ENCODE results near the gene APBB2. TPM values are rescaled to one million over a fixed set of nuclear protein-coding genes. Genes with fewer than 3 reads are reported as not detected.
"Not testable (repeated sequence)": the region's sequence is repeated elsewhere in the genome, so short reads cannot be mapped to it uniquely, and the experiment has no call there.

The APBB2 gene
- polyA plus RNA-seq, 3 donors from 2014 or later = not detected

DNA sequence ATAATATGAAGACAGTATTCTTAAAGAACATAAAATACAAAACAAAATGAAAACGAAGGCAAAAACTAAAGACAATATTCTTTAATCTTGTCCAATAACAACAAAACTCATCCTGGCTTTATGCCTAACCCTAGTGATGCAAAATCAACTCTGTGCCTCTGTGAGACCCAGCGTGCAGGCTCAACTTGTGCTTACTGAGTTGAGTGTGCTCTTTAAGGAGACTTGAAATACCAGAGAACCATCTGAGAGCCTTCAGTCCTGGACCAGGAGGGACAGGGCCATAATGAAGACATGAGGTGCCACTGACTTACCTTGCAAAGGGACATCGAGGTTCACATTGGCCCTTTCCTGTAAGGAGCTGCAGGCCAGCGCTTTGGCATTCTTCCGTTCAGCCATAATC, 387.5 kb downstream of the APBB2 start:
- no peaks in the 10 kb centered on the region for H3K9me3 Mint-ChIP-seq
- no peak for DNase-seq
- H3K27ac Mint-ChIP-seq = no peak overlapping the region

DNA sequence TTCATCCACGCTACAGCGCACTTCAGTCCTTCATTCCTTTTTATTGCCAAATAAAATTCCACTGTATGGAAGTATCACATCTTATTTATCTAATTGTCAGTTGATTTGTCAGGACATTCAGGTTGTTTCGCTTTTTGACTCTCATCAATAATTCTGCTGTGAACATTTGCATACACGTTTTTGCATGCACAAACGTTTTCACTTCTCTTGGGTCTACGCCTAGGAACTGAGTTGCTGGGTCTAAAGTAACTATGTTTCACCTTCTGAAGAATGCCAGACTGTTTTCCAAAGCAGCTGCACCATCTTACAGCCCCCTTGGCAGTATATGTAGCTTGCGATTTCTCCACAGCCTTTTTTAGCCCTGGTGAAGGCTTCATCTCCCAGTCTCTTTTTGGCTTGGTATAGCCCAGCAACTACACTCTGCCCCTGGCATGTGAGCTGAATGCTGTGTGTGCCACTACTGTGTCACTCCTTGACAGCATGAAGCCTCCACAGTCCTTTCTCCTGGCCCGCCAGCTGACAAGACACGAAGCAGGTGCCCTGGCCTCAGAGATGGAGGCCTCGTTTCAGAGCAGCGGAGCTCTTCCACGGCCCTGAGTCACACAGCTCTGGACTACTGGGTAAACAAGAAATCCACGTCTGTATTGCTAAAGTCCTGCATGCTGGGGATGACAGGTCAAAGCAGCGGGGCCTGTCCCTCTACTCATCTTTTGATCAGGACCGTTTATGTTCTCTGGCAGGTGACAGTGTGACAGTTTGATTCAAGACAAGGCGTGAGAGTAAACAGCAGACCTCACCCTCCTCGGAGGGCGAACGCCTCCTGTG, 389.1 kb downstream of the APBB2 start:
- Mint-ChIP-seq H3K36me3 (no peaks in the 10 kb centered on the region), H3K9me3 (no peaks in the 10 kb centered on the region), H3K27ac (peak overlapping the region in 1 of 6 donors; percentile 37), H3K27me3 (ENCODE audit: low read depth in 3 of 3) (peaks cover 0 to 4% (median 2%) of the 10 kb centered on the region in 3 donors), H3K4me1 (no peaks in the 10 kb centered on the region), H3K4me3 (no peak overlapping the region)
- DNase-seq = no peak

More for the DNA sequence above, 387.5 kb downstream of the APBB2 start:
- Mint-ChIP-seq H3K4me1 (no peaks in the 10 kb centered on the region), H3K4me3 (no peak overlapping the region), H3K36me3 (no peaks in the 10 kb centered on the region), H3K27me3 (ENCODE audit: low read depth in 3 of 3) (peaks cover 0 to 4% (median 2%) of the 10 kb centered on the region in 3 donors)

DNA sequence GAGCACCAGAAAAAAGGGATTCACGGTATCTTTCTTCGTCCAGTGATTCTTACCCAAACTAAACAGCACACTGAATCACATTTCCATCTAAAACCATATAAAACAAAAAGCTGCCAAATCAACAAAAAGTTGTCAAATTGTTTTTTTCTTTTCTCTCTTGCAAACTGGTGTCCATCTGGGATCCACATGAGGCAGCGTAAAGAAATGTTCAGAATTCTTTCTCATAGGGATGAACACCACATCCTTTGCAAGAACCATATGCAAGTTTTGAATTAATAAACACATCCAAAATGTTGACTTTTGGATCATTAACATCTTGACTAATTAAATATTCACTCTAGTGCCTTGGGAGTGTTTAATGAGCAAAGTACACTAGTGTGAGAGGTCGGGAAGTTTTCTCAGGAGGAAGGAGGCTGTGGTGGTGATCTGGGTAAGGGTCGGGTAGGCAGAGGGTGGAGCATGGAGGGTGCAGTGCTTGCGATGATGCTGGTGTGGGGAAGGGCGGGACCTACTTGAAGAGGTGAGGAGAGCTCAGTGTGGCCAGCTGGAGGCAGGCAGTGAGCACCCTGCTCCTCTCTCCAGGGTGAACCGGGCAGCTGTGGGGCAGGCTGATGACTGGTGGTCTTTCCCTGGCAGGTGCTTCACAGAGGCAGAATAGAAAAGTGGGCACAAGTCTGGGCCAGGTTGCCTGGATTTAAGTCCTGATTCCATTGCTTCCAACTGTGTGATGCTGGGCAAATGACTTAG, 391.7 kb downstream of the APBB2 start:
- no peak for DNase-seq
- no peak overlapping the region for H3K4me3 Mint-ChIP-seq
- no peak overlapping the region for H3K27ac Mint-ChIP-seq

DNA sequence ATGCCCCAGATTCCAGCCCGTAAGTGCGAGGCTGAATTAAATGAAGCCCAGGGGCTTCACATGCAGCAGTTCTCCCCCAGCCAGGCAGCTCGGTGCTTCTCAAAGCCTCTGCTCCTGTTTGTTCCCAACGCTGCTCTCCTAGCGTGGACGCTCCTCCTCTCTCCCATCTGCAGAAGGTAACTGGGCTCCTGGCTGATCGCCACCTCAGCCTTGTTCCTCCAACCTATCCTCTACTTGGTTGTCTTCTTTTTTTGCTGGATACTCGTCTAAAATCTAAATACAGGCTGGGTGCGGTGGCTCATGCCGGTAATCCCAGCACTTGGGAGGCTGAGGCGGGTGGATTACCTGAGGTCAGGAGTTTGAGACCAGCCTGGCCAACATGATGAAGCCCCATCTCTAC, 394.2 kb downstream of the APBB2 start:
- no peak for DNase-seq
- H3K9me3 Mint-ChIP-seq = peaks cover 0 to 4% (median 0%) of the 10 kb centered on the region in 6 donors
- no peaks in the 10 kb centered on the region for H3K36me3 Mint-ChIP-seq
- no peaks in the 10 kb centered on the region for H3K4me1 Mint-ChIP-seq
- H3K27me3 Mint-ChIP-seq (ENCODE audit: low read depth in 3 of 3) = peaks cover 0 to 6% (median 2%) of the 10 kb centered on the region in 3 donors
- no peak overlapping the region for H3K27ac Mint-ChIP-seq
- no peak overlapping the region for H3K4me3 Mint-ChIP-seq

More for the DNA sequence above, 391.7 kb downstream of the APBB2 start:
- Mint-ChIP-seq H3K27me3 (ENCODE audit: low read depth in 3 of 3) (peaks cover 0 to 4% (median 2%) of the 10 kb centered on the region in 3 donors), H3K4me1 (no peaks in the 10 kb centered on the region), H3K36me3 (no peaks in the 10 kb centered on the region), H3K9me3 (peaks cover 0 to 4% (median 0%) of the 10 kb centered on the region in 6 donors)

DNA sequence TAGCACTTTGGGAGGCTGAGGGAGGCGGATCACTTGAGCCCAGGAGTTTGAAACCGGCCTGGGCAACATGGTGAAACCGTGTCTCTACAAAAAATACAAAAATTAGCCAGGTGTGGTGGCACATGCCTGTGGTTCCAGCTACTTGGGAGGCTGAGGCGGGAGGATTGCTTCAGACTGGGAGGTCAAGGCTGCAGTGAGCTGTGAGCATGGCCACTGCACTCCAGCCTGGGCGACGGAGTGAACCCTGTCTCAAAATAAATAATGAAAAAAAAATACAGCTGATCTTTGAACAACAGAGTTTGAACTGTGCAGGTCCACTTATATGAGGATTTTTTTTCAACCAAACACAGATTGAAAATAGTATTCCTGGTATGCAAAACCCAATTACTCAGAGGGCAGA, 397.2 kb downstream of the APBB2 start:
- H3K9me3 Mint-ChIP-seq; H3K36me3 Mint-ChIP-seq; H3K4me1 Mint-ChIP-seq; H3K27me3 Mint-ChIP-seq (ENCODE audit: low read depth in 3 of 3); H3K4me3 Mint-ChIP-seq; DNase-seq; H3K27ac Mint-ChIP-seq: not testable (repeated sequence)

DNA sequence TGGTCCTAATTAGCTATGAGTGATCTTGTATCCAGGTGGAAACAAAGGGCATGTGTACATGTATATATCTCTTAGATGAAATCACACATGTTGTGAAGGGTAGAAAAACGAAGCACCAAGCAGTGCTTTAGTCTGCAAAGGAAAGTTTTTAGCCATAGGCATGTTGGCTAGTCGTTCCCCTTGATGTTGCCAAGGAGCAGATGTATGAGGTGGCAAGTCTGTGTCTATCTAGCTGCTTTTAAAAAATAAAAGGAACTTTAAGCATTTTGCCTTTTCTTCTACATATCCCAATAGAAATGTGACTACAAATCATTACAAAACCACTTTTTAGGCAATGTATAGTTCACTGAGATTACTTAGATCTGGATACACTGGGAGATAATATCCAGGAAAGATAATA, 401.5 kb downstream of the APBB2 start:
- H3K9me3 Mint-ChIP-seq = no peaks in the 10 kb centered on the region
- H3K27me3 Mint-ChIP-seq (ENCODE audit: low read depth in 3 of 3) = peaks cover 0 to 3% (median 2%) of the 10 kb centered on the region in 3 donors
- H3K4me1 Mint-ChIP-seq = no peaks in the 10 kb centered on the region
- no peak overlapping the region for H3K27ac Mint-ChIP-seq
- no peaks in the 10 kb centered on the region for H3K36me3 Mint-ChIP-seq
- no peak overlapping the region for H3K4me3 Mint-ChIP-seq
- no peak for DNase-seq

DNA sequence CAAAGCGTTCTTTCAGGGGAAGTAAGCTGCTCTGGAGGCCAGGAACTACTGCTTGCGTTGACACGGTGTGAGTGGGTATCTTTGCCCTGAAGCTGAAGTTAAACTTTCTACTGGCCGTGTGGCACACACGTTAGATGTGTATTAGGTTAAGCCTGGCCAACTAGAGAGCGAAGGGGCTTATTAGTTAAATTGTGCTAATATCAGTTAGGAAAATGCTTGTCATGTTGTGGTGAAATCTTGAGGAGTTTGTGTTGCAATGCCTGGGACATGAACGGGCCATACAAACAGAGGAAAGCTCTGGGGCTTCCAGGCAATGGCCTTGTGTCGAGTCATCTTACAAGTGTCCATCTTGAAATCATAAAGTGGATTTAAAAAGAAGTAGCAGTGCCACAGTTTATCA, 402.0 kb downstream of the APBB2 start:
- Mint-ChIP-seq H3K27ac (no peak overlapping the region), H3K27me3 (ENCODE audit: low read depth in 3 of 3) (peaks cover 0 to 3% (median 2%) of the 10 kb centered on the region in 3 donors), H3K9me3 (no peaks in the 10 kb centered on the region), H3K4me1 (no peaks in the 10 kb centered on the region), H3K36me3 (no peaks in the 10 kb centered on the region), H3K4me3 (no peak overlapping the region)
- no peak for DNase-seq

DNA sequence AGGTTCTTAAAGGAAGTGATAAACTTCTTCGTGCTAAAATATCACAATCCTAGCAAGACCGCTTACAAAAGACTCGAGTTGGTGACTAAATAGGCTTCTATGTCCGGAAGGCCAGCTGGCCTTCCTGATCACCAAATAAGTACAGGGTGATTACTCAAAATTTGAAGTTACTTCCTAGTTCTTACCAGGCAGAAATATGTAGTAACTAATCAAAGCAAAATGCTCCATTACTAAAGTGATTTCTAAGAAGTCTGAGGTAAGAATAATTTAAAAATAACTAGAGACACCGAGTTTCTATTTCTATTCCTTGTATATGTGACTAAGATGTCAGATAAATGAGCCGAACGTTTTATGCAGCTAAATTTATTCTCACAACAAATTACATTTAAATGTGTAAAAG, 402.4 kb downstream of the APBB2 start:
- Mint-ChIP-seq H3K27me3 (ENCODE audit: low read depth in 3 of 3) (peaks cover 0 to 3% (median 3%) of the 10 kb centered on the region in 3 donors), H3K9me3 (no peaks in the 10 kb centered on the region), H3K4me3 (no peak overlapping the region), H3K27ac (no peak overlapping the region), H3K4me1 (no peaks in the 10 kb centered on the region), H3K36me3 (no peaks in the 10 kb centered on the region)
- no peak for DNase-seq

DNA sequence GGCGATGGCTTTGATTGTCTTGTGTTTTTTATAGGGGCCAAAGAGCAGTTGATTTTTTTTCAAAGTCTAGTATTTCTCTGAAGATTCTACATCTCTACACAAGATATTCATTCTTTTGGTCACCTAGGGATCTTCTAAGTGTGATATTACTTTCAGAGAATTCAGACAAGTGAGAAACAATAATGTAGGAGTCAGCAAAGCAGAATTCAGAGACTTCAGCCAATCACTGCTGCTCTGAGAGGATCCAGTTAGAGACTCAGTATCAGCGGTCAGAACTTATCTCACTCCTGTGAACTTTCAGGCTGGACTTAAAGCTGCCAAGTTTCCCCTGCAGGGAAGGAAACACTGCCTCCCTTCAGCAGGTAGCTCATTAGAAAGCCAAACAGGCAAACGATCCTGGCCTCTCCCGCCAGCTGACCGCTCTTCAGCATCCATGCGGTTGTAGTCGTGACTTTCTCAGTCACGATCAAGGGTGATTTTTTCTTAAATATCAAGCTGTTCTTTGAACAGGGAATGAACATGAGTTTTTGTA, 405.4 kb downstream of the APBB2 start:
- H3K4me3 Mint-ChIP-seq = no peak overlapping the region
- DNase-seq = no peak
- no peak overlapping the region for H3K27ac Mint-ChIP-seq
- H3K9me3 Mint-ChIP-seq = no peaks in the 10 kb centered on the region
- H3K36me3 Mint-ChIP-seq = no peaks in the 10 kb centered on the region
- peaks cover 0 to 7% (median 2%) of the 10 kb centered on the region in 3 donors for H3K27me3 Mint-ChIP-seq (ENCODE audit: low read depth in 3 of 3)
- no peaks in the 10 kb centered on the region for H3K4me1 Mint-ChIP-seq

DNA sequence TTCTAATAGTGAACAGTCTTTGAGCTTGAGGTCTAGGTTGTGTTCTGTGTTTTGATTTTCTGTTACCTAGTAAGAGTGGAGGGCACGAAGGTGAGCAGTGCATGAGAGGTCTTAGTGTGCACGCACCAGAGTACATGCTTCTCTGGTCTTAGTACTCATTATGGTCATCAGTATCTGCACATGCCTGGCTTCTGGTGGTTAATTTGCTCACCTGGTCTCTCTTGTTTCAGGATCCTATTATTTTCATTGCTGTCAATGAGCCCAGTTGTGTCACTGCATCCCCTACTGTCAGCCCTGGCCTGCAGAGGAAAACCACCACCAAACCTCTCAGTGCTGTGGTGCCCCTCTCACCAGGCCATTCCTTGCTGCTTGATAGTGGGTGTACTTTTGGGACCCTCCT, 409.7 kb downstream of the APBB2 start:
- no peaks in the 10 kb centered on the region for H3K4me1 Mint-ChIP-seq
- no peak overlapping the region for H3K27ac Mint-ChIP-seq
- H3K27me3 Mint-ChIP-seq (ENCODE audit: low read depth in 3 of 3) = peaks cover 0 to 7% (median 6%) of the 10 kb centered on the region in 3 donors
- DNase-seq = no peak
- no peak overlapping the region for H3K4me3 Mint-ChIP-seq
- H3K9me3 Mint-ChIP-seq = peaks cover 0 to 3% (median 0%) of the 10 kb centered on the region in 6 donors
- no peaks in the 10 kb centered on the region for H3K36me3 Mint-ChIP-seq

DNA sequence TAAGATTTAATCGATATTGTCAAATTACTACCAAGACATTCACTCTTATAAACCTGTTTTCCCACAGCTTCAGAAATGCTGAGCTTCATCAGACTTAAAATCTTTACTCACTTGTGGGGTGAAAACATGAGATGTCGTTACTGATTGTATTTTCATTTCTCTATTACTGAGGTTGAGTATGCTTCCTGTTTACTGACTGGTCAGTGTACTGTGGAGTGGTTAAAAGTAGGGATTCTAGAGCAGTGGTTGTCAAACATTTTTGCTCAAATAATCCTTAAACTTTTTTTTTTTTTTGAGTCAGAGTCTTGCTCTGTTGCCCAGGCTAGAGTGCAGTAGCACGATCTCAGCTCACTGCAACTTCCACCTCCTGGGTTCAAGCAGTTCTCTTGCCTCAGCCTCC, 414.3 kb downstream of the APBB2 start:
- H3K27ac Mint-ChIP-seq = no peak overlapping the region
- DNase-seq = no peak
- H3K4me3 Mint-ChIP-seq = no peak overlapping the region

DNA sequence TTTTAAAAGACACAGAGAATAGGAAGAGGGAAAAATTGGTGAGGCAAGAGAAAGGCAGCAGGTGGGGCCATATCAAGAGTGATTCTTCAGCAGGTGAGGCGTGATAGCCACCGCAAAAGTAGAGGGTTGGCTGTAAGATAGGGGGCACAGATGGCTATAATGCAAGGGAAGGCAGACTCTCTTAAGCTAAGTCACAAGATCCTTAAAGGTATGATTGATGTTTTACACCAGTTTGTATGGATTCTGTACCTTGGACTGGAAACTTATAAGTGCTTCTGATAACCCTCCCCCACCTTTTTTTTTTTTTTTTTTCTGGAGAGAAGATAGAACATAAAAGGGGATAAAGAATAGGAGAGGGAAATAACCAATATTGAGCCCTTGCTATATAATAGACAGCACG, 424.6 kb downstream of the APBB2 start:
- Mint-ChIP-seq H3K9me3 (peaks cover 0 to under 1% (median 0%) of the 10 kb centered on the region in 6 donors), H3K27me3 (ENCODE audit: low read depth in 3 of 3) (peaks cover 0 to 5% (median 0%) of the 10 kb centered on the region in 3 donors), H3K4me3 (no peak overlapping the region), H3K4me1 (no peaks in the 10 kb centered on the region), H3K27ac (no peak overlapping the region), H3K36me3 (no peaks in the 10 kb centered on the region)
- DNase-seq = no peak

More for the DNA sequence above, 414.3 kb downstream of the APBB2 start:
- Mint-ChIP-seq H3K36me3 (no peaks in the 10 kb centered on the region), H3K9me3 (peaks cover 0 to 3% (median 0%) of the 10 kb centered on the region in 6 donors), H3K27me3 (ENCODE audit: low read depth in 3 of 3) (peaks cover 0 to 6% (median 2%) of the 10 kb centered on the region in 3 donors), H3K4me1 (no peaks in the 10 kb centered on the region)

DNA sequence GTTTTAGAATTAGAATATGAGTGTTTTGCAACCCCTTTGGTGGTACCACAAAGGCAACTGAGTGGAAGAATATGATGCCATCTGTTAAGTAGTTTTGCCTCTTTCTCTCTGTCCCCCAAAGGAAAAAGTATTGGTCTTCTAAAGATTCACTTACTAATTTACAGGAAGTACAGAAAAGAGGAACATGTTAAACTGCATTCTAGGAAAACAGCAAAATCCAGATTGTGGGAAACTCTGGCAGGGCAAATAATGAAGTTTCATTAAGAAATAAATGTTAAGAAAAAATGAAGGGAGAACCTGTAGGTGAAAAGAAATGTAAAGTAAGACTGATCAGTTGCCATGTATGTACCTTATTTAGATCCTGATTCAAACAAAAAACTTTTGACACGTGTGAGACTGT, 425.3 kb downstream of the APBB2 start:
- Mint-ChIP-seq H3K36me3 (no peaks in the 10 kb centered on the region), H3K4me1 (no peaks in the 10 kb centered on the region), H3K9me3 (peaks cover 0 to 3% (median 0%) of the 10 kb centered on the region in 6 donors), H3K27me3 (ENCODE audit: low read depth in 3 of 3) (peaks cover 0 to 5% (median 0%) of the 10 kb centered on the region in 3 donors), H3K4me3 (no peak overlapping the region), H3K27ac (no peak overlapping the region)
- DNase-seq = no peak

DNA sequence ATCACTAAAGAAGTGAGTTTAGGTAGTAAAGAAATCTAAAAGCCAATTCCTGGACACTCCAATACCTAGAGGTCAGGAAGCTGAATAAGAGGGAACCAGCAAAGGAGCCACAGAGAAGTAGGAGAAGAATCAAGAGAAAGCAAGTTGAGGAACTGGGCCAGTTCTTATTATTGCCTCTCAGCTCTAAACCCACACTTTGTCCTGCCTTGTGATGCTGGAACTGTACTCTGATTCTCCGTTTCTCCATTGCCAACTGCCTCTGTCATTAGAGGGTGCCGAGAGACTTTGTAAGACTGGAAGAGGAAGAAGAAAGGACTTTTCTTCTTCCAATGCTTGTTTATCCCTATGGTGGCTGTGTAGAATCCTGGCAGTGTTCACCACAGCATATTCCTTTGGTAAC, 426.0 kb downstream of the APBB2 start:
- H3K27me3 Mint-ChIP-seq (ENCODE audit: low read depth in 3 of 3) = peaks cover 0 to 5% (median 3%) of the 10 kb centered on the region in 3 donors
- no peak overlapping the region for H3K4me3 Mint-ChIP-seq
- H3K27ac Mint-ChIP-seq = no peak overlapping the region
- no peak for DNase-seq
- H3K4me1 Mint-ChIP-seq = no peaks in the 10 kb centered on the region
- H3K36me3 Mint-ChIP-seq = no peaks in the 10 kb centered on the region
- H3K9me3 Mint-ChIP-seq = peaks cover 0 to 3% (median 0%) of the 10 kb centered on the region in 6 donors
